A549 (cell line): ENCODE results near the gene CELF2. TPM values are rescaled to one million over a fixed set of nuclear protein-coding genes. Genes with fewer than 3 reads are reported as not detected.

Source experiments
- ATAC-seq, 2 experiments: fragments of 200-7000 bp in 1 of 2; fragments of >200 bp in 1 of 2; cut with Nextera tagmentation in 1 of 2; cut with Tn5 transposase in 1 of 2; 3 replicates each; pipeline versions ENCODE4 v1.8.0 to v1.9.1; 2018 to 2020; ENCODE audit warnings: mild to moderate bottlenecking in 1 of 2, moderate library complexity in 1 of 2
- CTCF ChIA-PET: fragments of 300-600 bp; sonication (Branson Sonifier 250); formaldehyde crosslinking; extraction: SDS; loops from one replicate; lab custom pipeline; 2021; ENCODE audit warnings: antibody characterized with exemption, inconsistent platforms; lab: Yijun Ruan, JAX
- POLR2A ChIA-PET: fragments of 350-600 bp; formaldehyde crosslinking; extraction: SDS; loops from one replicate; lab custom pipeline; 2021; ENCODE audit warnings: antibody characterized with exemption, inconsistent platforms; lab: Yijun Ruan, JAX
- DNase-seq, 2 experiments: peaks; one replicate each; pipeline versions ENCODE4 v3.0.0 to v3.0.0-alpha.2; 2011 to 2016; ENCODE audit warnings: low read depth in 1 of 2, low spot score in 1 of 2
- FAIRE-seq: peaks from 2 replicates; lab custom pipeline; 2011; peaks lifted over from hg19 to GRCh38; lab: Jason Lieb, UNC
- H3K27ac ChIP-seq, 2 experiments: fragments of >200 bp; sonication (Bioruptor Twin); formaldehyde crosslinking; 3 replicates each; pipeline ENCODE4 v1.5.1; 2016 to 2017
- H3K4me1 ChIP-seq: fragments of >200 bp; sonication (Bioruptor Twin); formaldehyde crosslinking; 3 replicates; pipeline ENCODE4 v1.6.1; 2016
- H3K4me2 ChIP-seq: fragments of >200 bp; sonication (Bioruptor Twin); formaldehyde crosslinking; 3 replicates; pipeline ENCODE4 v1.6.1; 2016
- H3K4me3 ChIP-seq: fragments of >200 bp; sonication (Bioruptor Twin); formaldehyde crosslinking; 3 replicates; pipeline ENCODE4 v1.5.1; 2016
- H3K9me3 ChIP-seq: fragments of >200 bp; sonication (Bioruptor Twin); formaldehyde crosslinking; 3 replicates; pipeline ENCODE4 v1.6.1; 2016
- BHLHE40 ChIP-seq: IDR thresholded peaks from 2 replicates; pipeline ENCODE4 v1.6.1; 2012; ENCODE audit warnings: low read depth, low read length, inconsistent platforms
- CHD2 ChIP-seq: fragments of 150-350 bp; IDR thresholded peaks from 2 replicates; pipeline ENCODE4 v1.6.1; 2014; ENCODE audit warnings: low read length; ENCODE audit not compliant: partially characterized antibody
- CHD4 ChIP-seq: fragments of 200-600 bp; sonication (generic); IDR thresholded peaks from 2 replicates; pipeline ENCODE4 v1.6.1; 2016; ENCODE audit warnings: antibody characterized with exemption, mild to moderate bottlenecking, borderline replicate concordance
- E2F6 ChIP-seq: IDR thresholded peaks from 2 replicates; pipeline ENCODE4 v1.6.1; 2012; ENCODE audit warnings: low read depth, borderline replicate concordance
- EHF ChIP-seq: fragments of 250-450 bp; sonication (Bioruptor Pico); IDR thresholded peaks from 2 replicates; pipeline ENCODE4 v1.5.0; 2020; ENCODE audit warnings: mild to moderate bottlenecking
- EP300 ChIP-seq, 2 experiments: fragments of >200 bp; sonication (Bioruptor Twin); formaldehyde crosslinking; IDR thresholded peaks; 2 replicates in 1 of 2; 3 replicates in 1 of 2; pipeline ENCODE4 v1.6.1; 2016 to 2017
- HDAC2 ChIP-seq: fragments of 200-600 bp; sonication (generic); IDR thresholded peaks from 2 replicates; pipeline ENCODE4 v1.6.1; 2016
- HMGXB4 ChIP-seq: fragments of 250-450 bp; sonication (Bioruptor Pico); IDR thresholded peaks from 2 replicates; pipeline ENCODE4 v1.5.0; 2021; ENCODE audit warnings: mild to moderate bottlenecking, moderate library complexity, borderline replicate concordance
- HOXB5 ChIP-seq: fragments of 250-450 bp; sonication (Bioruptor Pico); IDR thresholded peaks from 2 replicates; pipeline ENCODE4 v1.5.0; 2020; ENCODE audit warnings: mild to moderate bottlenecking, moderate library complexity
- JUNB ChIP-seq: fragments of >200 bp; sonication (Bioruptor Twin); formaldehyde crosslinking; IDR thresholded peaks from 2 replicates; pipeline ENCODE4 v1.6.1; 2016
- MAFK ChIP-seq: fragments of 450-650 bp; IDR thresholded peaks from 2 replicates; pipeline ENCODE4 v1.6.1; 2014; ENCODE audit not compliant: partially characterized antibody
- PHF8 ChIP-seq: fragments of 200-600 bp; sonication (generic); IDR thresholded peaks from 2 replicates; pipeline ENCODE4 v1.6.1; 2016; ENCODE audit warnings: low read depth, mild to moderate bottlenecking, antibody characterized with exemption, moderate library complexity, borderline replicate concordance
- POLR2A ChIP-seq: IDR thresholded peaks from 2 replicates; pipeline ENCODE4 v1.6.1; 2012; ENCODE audit warnings: mild to moderate bottlenecking, low read length
- POLR2AphosphoS2 ChIP-seq: conservative IDR thresholded peaks from 2 replicates; pipeline ENCODE4 v1.6.1; 2012; ENCODE audit warnings: low read length, improper control_type of control experiment, inconsistent platforms
- RARB ChIP-seq: fragments of 250-450 bp; sonication (Bioruptor Pico); IDR thresholded peaks from 2 replicates; pipeline ENCODE4 v1.8.0; 2021; ENCODE audit warnings: mild to moderate bottlenecking, moderate library complexity
- RCOR1 ChIP-seq: fragments of 150-350 bp; IDR thresholded peaks from 2 replicates; pipeline ENCODE4 v1.6.1; 2014; ENCODE audit warnings: antibody characterized with exemption, low read length, low read depth
- TFCP2L1 ChIP-seq: fragments of 250-450 bp; sonication (Bioruptor Pico); IDR thresholded peaks from 2 replicates; pipeline ENCODE4 v1.5.0; 2021; ENCODE audit warnings: mild to moderate bottlenecking
- ZSCAN20 ChIP-seq: fragments of 250-450 bp; sonication (Bioruptor Pico); IDR thresholded peaks from 2 replicates; pipeline ENCODE4 v1.8.0; 2022; ENCODE audit warnings: mild to moderate bottlenecking, moderate library complexity
- WGBS: methylation state at CpG from one replicate; pipeline ENCODE4 v1.1.6; 2017; ENCODE audit errors: missing lambda C conversion rate; 5-methylcytosine and 5-hydroxymethylcytosine counted together
- polyA plus RNA-seq, 4 experiments: library from polyadenylated mRNA; depleted of rRNA in 3 of 4; stranded (reverse); fragments of >200 nt; fragmentation: RNase III in 1 of 4; extraction: RNeasy Plus Mini Kit Qiagen cat#74134 plus additional on column Dnase treatment in 1 of 4; gene quantifications; 2 replicates in 3 of 4; 3 replicates in 1 of 4; pipeline ENCODE4 v1.2.3, GENCODE V29; 2011 to 2017

CELF2 gene
- polyA plus RNA-seq, 2 of the 4 experiments (the other 2 are of a cell fraction) = 0.01 to 0.03 TPM

DNA sequence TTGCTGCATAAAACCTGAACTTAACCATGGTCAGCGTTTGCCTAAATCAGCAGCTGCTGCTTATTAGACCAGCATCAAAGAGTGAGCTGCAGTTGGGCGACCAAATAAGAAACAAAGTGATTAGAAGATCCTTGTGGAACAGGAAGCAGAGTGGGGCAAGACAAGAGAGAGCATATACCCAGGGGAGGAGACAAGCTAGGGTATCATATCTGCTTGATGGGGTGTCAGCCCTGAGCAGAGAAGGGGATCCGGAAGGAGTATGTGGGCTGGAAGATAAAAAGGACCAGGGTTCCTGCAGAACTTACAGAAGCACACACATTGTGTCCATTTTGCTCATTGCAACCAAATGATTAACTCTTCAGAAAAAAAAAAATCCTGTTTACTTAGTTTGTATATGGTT is 213.6 kb downstream of the CELF2 start:
- FAIRE-seq (no peak), ATAC-seq (no peak), DNase-seq (no peak)
- no peak for TF ChIP-seq RCOR1
- no peak for TF ChIP-seq ZSCAN20
- no peak for TF ChIP-seq JUNB
- no peak for TF ChIP-seq CHD4
- no peak for TF ChIP-seq BHLHE40
- no peak for TF ChIP-seq HOXB5 (CRISPR knock-in tag)
- TF ChIP-seq E2F6 = no peak
- no peak for TF ChIP-seq HMGXB4
- no peak for TF ChIP-seq PHF8
- no peak for TF ChIP-seq TFCP2L1 (CRISPR knock-in tag)
- no peak for TF ChIP-seq POLR2A
- TF ChIP-seq EHF (CRISPR knock-in tag) = no peak
- ChIA-PET CTCF (interaction anchor here (1.2 kb wide), 1 partner anchor 18 kb away, joined by 4 read pairs; no protein-coding TSS in a partner anchor), POLR2A (interaction anchor here (0.6 kb wide), 1 partner anchor 980 kb away, joined by 5 read pairs; no protein-coding TSS in a partner anchor)
- Histone ChIP-seq H3K9me3 (no peaks in the 10 kb centered on the region), H3K4me3 (no peak overlapping the region), H3K27ac (no peak overlapping the region), H3K4me2 (no peak overlapping the region), H3K4me1 (no peaks in the 10 kb centered on the region)
- 18% methylated on average over 3 of the region's 3 CpGs for WGBS

- DNase-seq (no peak), FAIRE-seq (no peak), ATAC-seq (no peak)
- Histone ChIP-seq H3K4me2 (no peak overlapping the region), H3K27ac (no peak overlapping the region), H3K9me3 (no peaks in the 10 kb centered on the region), H3K4me1 (no peaks in the 10 kb centered on the region), H3K4me3 (no peak overlapping the region)
- POLR2A ChIA-PET = interaction anchor here (0.6 kb wide), 1 partner anchor 981 kb away, joined by 5 read pairs; no protein-coding TSS in a partner anchor
- TF ChIP-seq HOXB5 (CRISPR knock-in tag) = no peak
- no peak for TF ChIP-seq CHD2
- CTCF ChIA-PET = no interaction called here
- WGBS = 20% methylated on average over 8 of the region's 8 CpGs
Measured at GRCh38 chr10:11232222-11232961, 214.7 kb downstream of the CELF2 start.

- Histone ChIP-seq H3K4me3 (no peak overlapping the region), H3K9me3 (no peaks in the 10 kb centered on the region), H3K4me1 (no peaks in the 10 kb centered on the region), H3K4me2 (no peak overlapping the region), H3K27ac (no peak overlapping the region)
- CTCF ChIA-PET = no interaction called here
- no peak for FAIRE-seq
- no peak for DNase-seq
- TF ChIP-seq POLR2AphosphoS2 (no peak), MAFK (peak; percentile 19)
- 67% methylated on average over 6 of the region's 6 CpGs for WGBS
- no peak for ATAC-seq
- POLR2A ChIA-PET = no interaction called here
Measured at GRCh38 chr10:11234857-11235531, 217.3 kb downstream of the CELF2 start.

- Histone ChIP-seq H3K4me2 (no peak overlapping the region), H3K9me3 (no peaks in the 10 kb centered on the region), H3K27ac (no peak overlapping the region), H3K4me3 (no peak overlapping the region), H3K4me1 (no peaks in the 10 kb centered on the region)
- ChIA-PET POLR2A (no interaction called here), CTCF (no interaction called here)
- 9% methylated on average over 4 of the region's 4 CpGs for WGBS
- DNase-seq = no peak
- TF ChIP-seq EP300 (IDR thresholded peaks at IDR 0.05) (no peak), HOXB5 (CRISPR knock-in tag) (no peak), HMGXB4 (no peak), HDAC2 (no peak), RARB (CRISPR knock-in tag) (no peak)
- no peak for ATAC-seq
- no peak for FAIRE-seq
Measured at GRCh38 chr10:11235771-11236170, 218.1 kb downstream of the CELF2 start.
